WTC11 (cell line): Measurements from ENCODE around the gene CD109.

ENCODE experiments used
- ELF4 ChIP-seq: sonication (generic); formaldehyde crosslinking; IDR thresholded peaks from 2 replicates; pipeline ENCODE4 v1.8.1; 2022; ENCODE audit warnings: low read depth, mild to moderate bottlenecking, moderate library complexity, missing genetic modification reagents
- GABPB1 ChIP-seq: sonication (generic); formaldehyde crosslinking; IDR thresholded peaks from 2 replicates; pipeline ENCODE4 v1.8.1; 2023; ENCODE audit warnings: mild to moderate bottlenecking, missing genetic modification reagents
- JUN ChIP-seq: sonication (generic); formaldehyde crosslinking; IDR thresholded peaks from 2 replicates; pipeline ENCODE4 v1.8.0; 2023; ENCODE audit warnings: mild to moderate bottlenecking, missing genetic modification reagents
- KAT7 ChIP-seq: sonication (generic); formaldehyde crosslinking; IDR thresholded peaks from 2 replicates; pipeline ENCODE4 v1.8.1; 2023; ENCODE audit warnings: missing genetic modification reagents, mild to moderate bottlenecking, borderline replicate concordance
- MXD4 ChIP-seq: fragments of 250-450 bp; sonication (Bioruptor Pico); IDR thresholded peaks from 2 replicates; pipeline ENCODE4 v1.8.0; 2021; ENCODE audit warnings: mild to moderate bottlenecking, moderate library complexity, borderline replicate concordance
- RORB ChIP-seq: fragments of 250-450 bp; sonication (Bioruptor Pico); IDR thresholded peaks from 2 replicates; pipeline ENCODE4 v1.9.0; 2021; ENCODE audit warnings: mild to moderate bottlenecking
- SMAD4 ChIP-seq: sonication (generic); formaldehyde crosslinking; IDR thresholded peaks from 2 replicates; pipeline ENCODE4 v1.8.0; 2022; ENCODE audit warnings: mild to moderate bottlenecking, missing genetic modification reagents
- TCF7 ChIP-seq: sonication (generic); formaldehyde crosslinking; IDR thresholded peaks from 2 replicates; pipeline ENCODE4 v1.8.0; 2022; ENCODE audit warnings: mild to moderate bottlenecking, low read depth, missing genetic modification reagents, moderate library complexity
- TF ChIP-seq, protein P1 (sequence below): sonication (generic); formaldehyde crosslinking; IDR thresholded peaks from 2 replicates; pipeline ENCODE4 v1.8.0; 2022; ENCODE audit warnings: mild to moderate bottlenecking, missing genetic modification reagents
- TF ChIP-seq, protein P2 (sequence below): fragments of 200-600 bp; IDR thresholded peaks from 2 replicates; pipeline ENCODE4 v1.8.0; 2022; ENCODE audit warnings: antibody characterized with exemption
- TF ChIP-seq, protein P3 (sequence below): sonication (generic); formaldehyde crosslinking; IDR thresholded peaks from 2 replicates; pipeline ENCODE4 v1.8.1; 2022; ENCODE audit warnings: low read depth, missing genetic modification reagents, borderline replicate concordance
- TF ChIP-seq, protein P4 (sequence below): sonication (generic); formaldehyde crosslinking; IDR thresholded peaks from 2 replicates; pipeline ENCODE4 v1.8.1; 2022; ENCODE audit warnings: mild to moderate bottlenecking, missing genetic modification reagents, moderate library complexity, borderline replicate concordance
- TF ChIP-seq, protein P5 (sequence below): fragments of 250-450 bp; sonication (Bioruptor Pico); IDR thresholded peaks from 2 replicates; pipeline ENCODE4 v1.9.0; 2021; ENCODE audit warnings: mild to moderate bottlenecking

DNA sequence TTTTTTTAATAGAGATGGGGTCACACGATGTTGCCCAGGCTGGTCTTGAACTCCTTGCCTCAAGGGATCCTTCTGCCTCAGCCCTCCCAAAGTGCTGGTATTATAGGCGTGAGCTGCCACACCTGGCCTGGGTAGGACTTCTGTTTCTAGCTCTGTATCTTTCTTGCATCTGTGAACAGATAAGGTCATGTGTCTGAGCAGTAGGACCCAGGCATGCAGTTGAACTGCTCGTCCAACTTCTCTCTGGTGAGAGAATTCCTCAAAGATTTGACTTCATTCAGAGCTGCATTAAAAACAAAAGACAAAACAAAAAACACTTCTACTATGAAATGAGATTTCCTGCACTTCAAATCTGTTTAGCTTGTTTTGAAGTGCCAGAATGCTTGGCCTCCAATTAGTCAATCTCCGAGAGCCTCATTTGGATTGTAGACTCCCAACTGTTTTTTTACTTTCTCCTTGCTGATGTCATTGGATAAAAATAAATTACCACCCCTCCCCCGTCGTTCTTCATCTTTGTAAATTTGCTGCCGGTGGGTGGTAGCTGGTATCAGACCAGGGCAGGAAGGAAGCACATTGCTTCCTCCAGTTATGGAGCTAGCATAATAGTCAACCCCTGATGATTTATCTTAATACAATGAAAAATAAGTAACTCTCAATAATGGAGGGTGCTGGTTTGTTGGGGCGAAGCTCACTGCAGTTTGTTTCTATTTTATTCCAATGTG lies 17.6 kb downstream of the CD109 start:
- no peak for TF ChIP-seq ELF4 (CRISPR knock-in tag)
- TF ChIP-seq, protein P1, sequence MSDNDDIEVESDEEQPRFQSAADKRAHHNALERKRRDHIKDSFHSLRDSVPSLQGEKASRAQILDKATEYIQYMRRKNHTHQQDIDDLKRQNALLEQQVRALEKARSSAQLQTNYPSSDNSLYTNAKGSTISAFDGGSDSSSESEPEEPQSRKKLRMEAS: no peak
- no peak for TF ChIP-seq RORB (CRISPR knock-in tag)
- no peak for TF ChIP-seq KAT7
- no peak for TF ChIP-seq TCF7 (CRISPR knock-in tag)
- TF ChIP-seq, protein P2, sequence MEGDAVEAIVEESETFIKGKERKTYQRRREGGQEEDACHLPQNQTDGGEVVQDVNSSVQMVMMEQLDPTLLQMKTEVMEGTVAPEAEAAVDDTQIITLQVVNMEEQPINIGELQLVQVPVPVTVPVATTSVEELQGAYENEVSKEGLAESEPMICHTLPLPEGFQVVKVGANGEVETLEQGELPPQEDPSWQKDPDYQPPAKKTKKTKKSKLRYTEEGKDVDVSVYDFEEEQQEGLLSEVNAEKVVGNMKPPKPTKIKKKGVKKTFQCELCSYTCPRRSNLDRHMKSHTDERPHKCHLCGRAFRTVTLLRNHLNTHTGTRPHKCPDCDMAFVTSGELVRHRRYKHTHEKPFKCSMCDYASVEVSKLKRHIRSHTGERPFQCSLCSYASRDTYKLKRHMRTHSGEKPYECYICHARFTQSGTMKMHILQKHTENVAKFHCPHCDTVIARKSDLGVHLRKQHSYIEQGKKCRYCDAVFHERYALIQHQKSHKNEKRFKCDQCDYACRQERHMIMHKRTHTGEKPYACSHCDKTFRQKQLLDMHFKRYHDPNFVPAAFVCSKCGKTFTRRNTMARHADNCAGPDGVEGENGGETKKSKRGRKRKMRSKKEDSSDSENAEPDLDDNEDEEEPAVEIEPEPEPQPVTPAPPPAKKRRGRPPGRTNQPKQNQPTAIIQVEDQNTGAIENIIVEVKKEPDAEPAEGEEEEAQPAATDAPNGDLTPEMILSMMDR: no peak
- TF ChIP-seq JUN: no peak
- TF ChIP-seq, protein P3, sequence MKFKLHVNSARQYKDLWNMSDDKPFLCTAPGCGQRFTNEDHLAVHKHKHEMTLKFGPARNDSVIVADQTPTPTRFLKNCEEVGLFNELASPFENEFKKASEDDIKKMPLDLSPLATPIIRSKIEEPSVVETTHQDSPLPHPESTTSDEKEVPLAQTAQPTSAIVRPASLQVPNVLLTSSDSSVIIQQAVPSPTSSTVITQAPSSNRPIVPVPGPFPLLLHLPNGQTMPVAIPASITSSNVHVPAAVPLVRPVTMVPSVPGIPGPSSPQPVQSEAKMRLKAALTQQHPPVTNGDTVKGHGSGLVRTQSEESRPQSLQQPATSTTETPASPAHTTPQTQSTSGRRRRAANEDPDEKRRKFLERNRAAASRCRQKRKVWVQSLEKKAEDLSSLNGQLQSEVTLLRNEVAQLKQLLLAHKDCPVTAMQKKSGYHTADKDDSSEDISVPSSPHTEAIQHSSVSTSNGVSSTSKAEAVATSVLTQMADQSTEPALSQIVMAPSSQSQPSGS (CRISPR knock-in tag): no peak
- TF ChIP-seq MXD4: no peak
- TF ChIP-seq, protein P4, sequence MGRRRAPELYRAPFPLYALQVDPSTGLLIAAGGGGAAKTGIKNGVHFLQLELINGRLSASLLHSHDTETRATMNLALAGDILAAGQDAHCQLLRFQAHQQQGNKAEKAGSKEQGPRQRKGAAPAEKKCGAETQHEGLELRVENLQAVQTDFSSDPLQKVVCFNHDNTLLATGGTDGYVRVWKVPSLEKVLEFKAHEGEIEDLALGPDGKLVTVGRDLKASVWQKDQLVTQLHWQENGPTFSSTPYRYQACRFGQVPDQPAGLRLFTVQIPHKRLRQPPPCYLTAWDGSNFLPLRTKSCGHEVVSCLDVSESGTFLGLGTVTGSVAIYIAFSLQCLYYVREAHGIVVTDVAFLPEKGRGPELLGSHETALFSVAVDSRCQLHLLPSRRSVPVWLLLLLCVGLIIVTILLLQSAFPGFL (CRISPR knock-in tag): no peak
- no peak for TF ChIP-seq SMAD4 (CRISPR knock-in tag)
- no peak for TF ChIP-seq GABPB1 (CRISPR knock-in tag)
- TF ChIP-seq, protein P5, sequence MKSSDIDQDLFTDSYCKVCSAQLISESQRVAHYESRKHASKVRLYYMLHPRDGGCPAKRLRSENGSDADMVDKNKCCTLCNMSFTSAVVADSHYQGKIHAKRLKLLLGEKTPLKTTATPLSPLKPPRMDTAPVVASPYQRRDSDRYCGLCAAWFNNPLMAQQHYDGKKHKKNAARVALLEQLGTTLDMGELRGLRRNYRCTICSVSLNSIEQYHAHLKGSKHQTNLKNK (CRISPR knock-in tag): no peak
